ENCODE data around the gene C1R.

Gene C1R

DNA sequence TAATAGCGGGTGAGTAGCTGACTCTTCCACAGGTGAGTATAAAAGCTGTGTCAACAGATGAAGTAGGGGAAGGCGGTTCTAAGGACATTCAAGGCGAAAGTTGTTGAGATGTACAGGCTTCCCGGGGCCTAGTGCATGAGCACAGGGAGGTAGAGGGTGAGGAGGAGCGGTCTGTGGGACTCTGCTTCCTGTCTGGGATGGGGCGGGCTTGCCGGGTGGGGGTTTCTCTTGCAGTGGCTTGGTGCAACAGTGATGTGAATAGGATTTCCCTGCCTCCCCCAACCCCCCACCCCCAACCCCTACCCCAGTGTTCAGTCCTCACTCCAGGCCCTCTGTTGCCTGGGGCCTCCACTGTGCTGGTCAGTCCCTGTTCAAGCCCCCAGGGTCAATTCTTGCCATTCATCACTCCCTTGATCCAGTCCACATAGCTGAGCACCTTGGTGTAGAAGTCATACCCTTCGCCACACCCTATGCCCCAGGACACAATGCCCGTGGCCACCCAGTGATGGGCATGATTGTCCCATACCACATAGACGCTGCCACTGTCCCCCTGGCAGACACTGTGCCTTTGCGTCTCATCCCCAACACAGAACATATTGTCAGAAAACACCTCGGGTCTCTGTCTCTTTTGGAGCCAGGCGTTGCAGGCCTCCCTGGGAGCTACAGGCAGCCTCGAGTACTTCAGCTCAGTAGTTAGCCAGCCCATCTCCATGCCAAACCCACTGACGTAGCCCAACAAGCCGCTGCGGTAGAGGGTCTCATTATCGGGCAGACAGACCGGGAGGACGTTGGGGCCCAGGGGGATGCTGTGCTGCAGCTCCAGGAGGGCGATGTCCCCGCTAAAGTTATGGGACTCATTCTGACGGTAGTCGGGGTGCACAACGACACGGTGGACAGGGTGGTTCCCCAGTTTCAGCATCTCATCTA lies 4.0 kb upstream of the C1R start:
- TF ChIP-seq EZH2phosphoT487 (IDR thresholded peaks at IDR 0.05; ENCODE audit: borderline replicate concordance, low read length), result no peak
- TF ChIP-seq CTCF (IDR thresholded peaks at IDR 0.05; ENCODE audit: low read depth, low read length, poor library complexity, severe bottlenecking), result no peak
- H4K20me1 ChIP-seq (ENCODE audit: control insufficient read depth, insufficient read depth, low read depth, low read length), result no peaks in the 10 kb centered on the region
- H3K27me3 ChIP-seq (ENCODE audit: control insufficient read depth, low read length), result peaks cover 22% of the 10 kb centered on the region
- no peak overlapping the region for H3K4me3 ChIP-seq (ENCODE audit: low read length)
- H3K9me2 ChIP-seq (replicated peaks; ENCODE audit: control insufficient read depth, low read length), result no peaks in the 10 kb centered on the region
- H3K27ac ChIP-seq (ENCODE audit: low read depth, low read length), result no peak overlapping the region
- no peaks in the 10 kb centered on the region for H3K4me1 ChIP-seq (ENCODE audit: control insufficient read depth, low read length)
- no peaks in the 10 kb centered on the region for H3K36me3 ChIP-seq (ENCODE audit: control insufficient read depth, low read length)
- no peaks in the 10 kb centered on the region for H3F3A ChIP-seq (ENCODE audit: control insufficient read depth, insufficient read depth)
- H3K4me2 ChIP-seq (ENCODE audit: low read length), result no peak overlapping the region
- no peaks in the 10 kb centered on the region for H3K9me3 ChIP-seq (ENCODE audit: control insufficient read depth, insufficient read depth, low read length)
- no peaks in the 10 kb centered on the region for H3K79me2 ChIP-seq (ENCODE audit: control insufficient read depth, low read length)

DNA sequence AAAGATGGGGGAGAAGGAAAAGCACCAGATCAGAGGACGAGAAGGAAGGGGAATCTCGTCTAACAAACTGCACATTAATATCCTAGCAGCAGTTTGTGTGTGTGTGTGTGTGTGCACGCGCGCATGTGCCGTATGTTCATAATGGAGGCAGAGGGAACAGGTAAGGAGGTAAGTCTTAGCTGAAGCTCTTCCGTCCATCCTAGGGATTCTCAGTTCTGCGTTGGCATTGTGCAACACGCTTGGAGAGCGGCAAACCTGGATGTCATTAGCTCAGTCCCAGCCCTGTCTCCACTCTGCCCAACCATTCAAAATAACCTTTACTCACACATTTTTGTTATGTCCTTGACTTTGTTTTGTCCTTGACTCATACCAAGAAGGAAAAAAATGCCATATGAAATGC lies 1.6 kb upstream of the C1R start:
- no peaks in the 10 kb centered on the region for H4K20me1 ChIP-seq (ENCODE audit: control insufficient read depth, insufficient read depth, low read depth, low read length)
- H3F3A ChIP-seq (ENCODE audit: control insufficient read depth, insufficient read depth), result no peaks in the 10 kb centered on the region
- TF ChIP-seq CTCF (IDR thresholded peaks at IDR 0.05; ENCODE audit: low read depth, low read length, poor library complexity, severe bottlenecking), result no peak
- no peak for TF ChIP-seq EZH2phosphoT487 (IDR thresholded peaks at IDR 0.05; ENCODE audit: borderline replicate concordance, low read length)
- no peak overlapping the region for H3K4me2 ChIP-seq (ENCODE audit: low read length)
- no peak overlapping the region for H3K4me3 ChIP-seq (ENCODE audit: low read length)
- peaks cover 40% of the 10 kb centered on the region for H3K27me3 ChIP-seq (ENCODE audit: control insufficient read depth, low read length)
- H3K9me2 ChIP-seq (replicated peaks; ENCODE audit: control insufficient read depth, low read length), result no peaks in the 10 kb centered on the region
- no peaks in the 10 kb centered on the region for H3K9me3 ChIP-seq (ENCODE audit: control insufficient read depth, insufficient read depth, low read length)
- no peaks in the 10 kb centered on the region for H3K36me3 ChIP-seq (ENCODE audit: control insufficient read depth, low read length)
- no peaks in the 10 kb centered on the region for H3K4me1 ChIP-seq (ENCODE audit: control insufficient read depth, low read length)
- no peaks in the 10 kb centered on the region for H3K79me2 ChIP-seq (ENCODE audit: control insufficient read depth, low read length)
- H3K27ac ChIP-seq (ENCODE audit: low read depth, low read length), result no peak overlapping the region

- no peak overlapping the region for H3K4me3 ChIP-seq (ENCODE audit: low read length)
- H3K9me3 ChIP-seq (ENCODE audit: control insufficient read depth, insufficient read depth, low read length), result no peaks in the 10 kb centered on the region
- H4K20me1 ChIP-seq (ENCODE audit: control insufficient read depth, insufficient read depth, low read depth, low read length), result no peaks in the 10 kb centered on the region
- TF ChIP-seq CTCF (IDR thresholded peaks at IDR 0.05; ENCODE audit: low read depth, low read length, poor library complexity, severe bottlenecking) (no peak), EZH2phosphoT487 (IDR thresholded peaks at IDR 0.05; ENCODE audit: borderline replicate concordance, low read length) (no peak)
- H3K9me2 ChIP-seq (replicated peaks; ENCODE audit: control insufficient read depth, low read length), result no peaks in the 10 kb centered on the region
- H3K4me1 ChIP-seq (ENCODE audit: control insufficient read depth, low read length), result no peaks in the 10 kb centered on the region
- H3K27me3 ChIP-seq (ENCODE audit: control insufficient read depth, low read length), result peaks cover 43% of the 10 kb centered on the region
- no peak overlapping the region for H3K27ac ChIP-seq (ENCODE audit: low read depth, low read length)
- H3F3A ChIP-seq (ENCODE audit: control insufficient read depth, insufficient read depth), result no peaks in the 10 kb centered on the region
- H3K36me3 ChIP-seq (ENCODE audit: control insufficient read depth, low read length), result no peaks in the 10 kb centered on the region
- no peaks in the 10 kb centered on the region for H3K79me2 ChIP-seq (ENCODE audit: control insufficient read depth, low read length)
- H3K4me2 ChIP-seq (ENCODE audit: low read length), result no peak overlapping the region
These were observed 1.2 kb upstream of the C1R start for GRCh38 chr12:7093486-7093885.

Measured in DOHH2 (cell line).